Smooth muscle cell (in vitro differentiated cells): ENCODE data around the gene DUSP7. TPM values are rescaled to one million over a fixed set of nuclear protein-coding genes. Genes with fewer than 3 reads are reported as not detected.

ENCODE experiments used
- DNase-seq: peaks from one replicate; lab custom pipeline; 2025; ENCODE audit not compliant: unreplicated experiment; lab: John Stamatoyannopoulos, UW
- H2AFZ ChIP-seq: fragments of 200-600 bp; sonication (generic); 2 replicates; pipeline ENCODE4 v1.6.0; 2016; ENCODE audit warnings: antibody characterized with exemption, low read depth, mild to moderate bottlenecking
- H3F3A ChIP-seq: fragments of 200-600 bp; sonication (generic); 2 replicates; pipeline ENCODE4 v1.6.0; 2017; ENCODE audit warnings: antibody characterized with exemption, low read depth
- H3K27ac ChIP-seq: fragments of 200-600 bp; sonication (generic); 2 replicates; pipeline ENCODE4 v1.5.1; 2016; ENCODE audit warnings: low read depth, mild to moderate bottlenecking
- H3K27me3 ChIP-seq: fragments of 200-600 bp; sonication (generic); 2 replicates; pipeline ENCODE4 v1.6.1; 2016; ENCODE audit warnings: low read depth, mild to moderate bottlenecking
- H3K36me3 ChIP-seq: fragments of 200-600 bp; sonication (generic); 2 replicates; pipeline ENCODE4 v1.5.1; 2016; ENCODE audit warnings: low read depth
- H3K4me1 ChIP-seq: fragments of 200-600 bp; sonication (generic); 2 replicates; pipeline ENCODE4 v1.5.1; 2016; ENCODE audit warnings: low read depth
- H3K4me2 ChIP-seq: fragments of 200-600 bp; sonication (generic); 2 replicates; pipeline ENCODE4 v1.6.0; 2016; ENCODE audit warnings: mild to moderate bottlenecking
- H3K4me3 ChIP-seq: fragments of 200-600 bp; sonication (generic); 2 replicates; pipeline ENCODE4 v1.5.1; 2016; ENCODE audit warnings: mild to moderate bottlenecking
- H3K79me2 ChIP-seq: fragments of 200-600 bp; sonication (generic); 2 replicates; pipeline ENCODE4 v1.6.0; 2016; ENCODE audit warnings: low read depth, mild to moderate bottlenecking
- H3K9ac ChIP-seq: fragments of 200-600 bp; sonication (generic); 2 replicates; pipeline ENCODE4 v1.6.0; 2016; ENCODE audit warnings: low read depth
- H3K9me3 ChIP-seq: fragments of 200-600 bp; sonication (generic); replicated peaks from 2 replicates; pipeline ENCODE4 v1.5.1; 2016; ENCODE audit warnings: low read depth
- H4K20me1 ChIP-seq: fragments of 200-600 bp; sonication (generic); 2 replicates; pipeline ENCODE4 v1.6.0; 2016; ENCODE audit warnings: low read depth
- WGBS: methylation state at CpG from one replicate; pipeline ENCODE4 v1.1.7; 2016; ENCODE audit warnings: low lambda C conversion rate; 5-methylcytosine and 5-hydroxymethylcytosine counted together
- polyA plus RNA-seq: library from polyadenylated mRNA; unstranded; fragments of >200 nt; fragmentation: Nextera tagmentation; extraction: Ambion mirVana; gene quantifications from 2 replicates; pipeline ENCODE4 v1.2.1, GENCODE V29; 2016
- total RNA-seq: library from RNA; depleted of rRNA; stranded (reverse); fragments of >200 nt; gene quantifications from 2 replicates; pipeline ENCODE4 v1.2.3, GENCODE V29; 2014
- TF ChIP-seq, protein P1 (sequence below): fragments of 200-600 bp; sonication (generic); IDR thresholded peaks from 2 replicates; pipeline ENCODE4 v1.5.1; 2017; ENCODE audit warnings: borderline replicate concordance, mild to moderate bottlenecking, antibody characterized with exemption; ENCODE audit not compliant: insufficient read depth, poor library complexity, severe bottlenecking

DUSP7 gene
- total RNA-seq, result 25.0 and 26.8 TPM in 2 replicates
- 12.4 and 13.3 TPM in 2 replicates for polyA plus RNA-seq

GRCh38 chr3:52056521-52056967 is at the start of gene DUSP7:
Gene DUSP7 (minus strand): TSS chr3:52056571. CDS start chr3:52056366, 205 bp downstream.
- under 1% methylated on average over 20 of the region's 51 CpGs for WGBS
- H3F3A ChIP-seq, result peaks cover 11% of the 10 kb centered on the region
- H4K20me1 ChIP-seq, result peaks cover 18% of the 10 kb centered on the region
- peak within 1 kb of the TSS; percentile 93 for H3K27ac ChIP-seq
- peak; percentile 54 for DNase-seq
- peak within 1 kb of the TSS; percentile 97 for H3K4me2 ChIP-seq
- H3K36me3 ChIP-seq, result no peaks in the 10 kb centered on the region
- peak within 1 kb of the TSS; percentile 84 for H3K9ac ChIP-seq
- no peaks in the 10 kb centered on the region for H3K27me3 ChIP-seq
- no peaks in the 10 kb centered on the region for H3K9me3 ChIP-seq
- H3K4me1 ChIP-seq, result peaks cover 28% of the 10 kb centered on the region
- H2AFZ ChIP-seq, result peak within 1 kb of the TSS; percentile 24
- H3K4me3 ChIP-seq, result peak within 1 kb of the TSS; percentile 84
- TF ChIP-seq, protein P1, sequence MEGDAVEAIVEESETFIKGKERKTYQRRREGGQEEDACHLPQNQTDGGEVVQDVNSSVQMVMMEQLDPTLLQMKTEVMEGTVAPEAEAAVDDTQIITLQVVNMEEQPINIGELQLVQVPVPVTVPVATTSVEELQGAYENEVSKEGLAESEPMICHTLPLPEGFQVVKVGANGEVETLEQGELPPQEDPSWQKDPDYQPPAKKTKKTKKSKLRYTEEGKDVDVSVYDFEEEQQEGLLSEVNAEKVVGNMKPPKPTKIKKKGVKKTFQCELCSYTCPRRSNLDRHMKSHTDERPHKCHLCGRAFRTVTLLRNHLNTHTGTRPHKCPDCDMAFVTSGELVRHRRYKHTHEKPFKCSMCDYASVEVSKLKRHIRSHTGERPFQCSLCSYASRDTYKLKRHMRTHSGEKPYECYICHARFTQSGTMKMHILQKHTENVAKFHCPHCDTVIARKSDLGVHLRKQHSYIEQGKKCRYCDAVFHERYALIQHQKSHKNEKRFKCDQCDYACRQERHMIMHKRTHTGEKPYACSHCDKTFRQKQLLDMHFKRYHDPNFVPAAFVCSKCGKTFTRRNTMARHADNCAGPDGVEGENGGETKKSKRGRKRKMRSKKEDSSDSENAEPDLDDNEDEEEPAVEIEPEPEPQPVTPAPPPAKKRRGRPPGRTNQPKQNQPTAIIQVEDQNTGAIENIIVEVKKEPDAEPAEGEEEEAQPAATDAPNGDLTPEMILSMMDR, result no peak
- H3K79me2 ChIP-seq, result peaks cover 44% of the 10 kb centered on the region

DNA sequence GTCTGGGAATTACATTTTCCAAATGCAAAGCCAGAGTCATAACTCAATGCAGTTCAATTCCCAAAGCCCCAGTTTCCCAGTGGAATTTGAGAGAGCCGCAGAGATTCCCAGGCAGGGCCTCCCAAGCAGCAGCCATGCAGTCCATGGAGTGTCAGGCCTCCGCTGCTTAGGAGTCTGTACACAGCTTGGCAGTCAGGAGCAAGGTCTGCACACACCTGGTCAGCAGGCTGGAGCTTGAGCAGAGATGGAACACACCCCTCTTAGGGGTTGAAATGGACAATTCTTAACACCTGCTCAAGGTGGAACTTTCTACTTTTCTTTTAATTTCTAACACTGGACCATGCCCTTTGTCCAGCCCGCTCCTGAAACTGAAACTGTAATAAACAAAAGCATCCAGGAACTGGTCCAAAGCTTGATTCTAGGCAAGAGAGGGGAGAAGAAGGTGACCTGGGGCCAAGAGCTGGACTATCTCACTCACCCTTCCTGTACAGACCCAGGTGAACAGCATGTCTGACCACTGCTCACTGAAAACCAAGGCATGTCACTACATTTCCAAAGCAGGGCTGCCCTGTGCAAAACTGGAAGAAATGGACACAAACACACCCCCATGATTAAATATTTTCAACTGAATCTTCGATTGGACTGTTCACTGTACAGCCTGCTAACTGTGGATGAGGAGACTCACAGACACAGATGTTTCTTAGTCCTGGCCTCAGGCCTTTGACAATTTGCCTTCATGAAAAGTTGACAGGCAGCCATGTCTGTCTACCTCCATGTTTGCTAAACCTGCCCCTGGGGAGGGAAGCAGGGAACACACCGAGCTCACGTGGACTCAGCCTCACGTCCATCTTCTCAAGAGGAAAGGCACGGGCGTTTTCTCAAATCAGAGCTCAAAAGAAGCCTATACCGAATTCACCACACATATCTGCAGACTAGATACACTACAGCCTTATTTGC is 48.6 kb upstream of the DUSP7 start:
- Histone ChIP-seq H3K4me2 (no peak overlapping the region), H3K27me3 (no peaks in the 10 kb centered on the region), H3F3A (peaks cover 3% of the 10 kb centered on the region), H3K36me3 (no peaks in the 10 kb centered on the region), H3K27ac (no peak overlapping the region), H4K20me1 (no peaks in the 10 kb centered on the region), H3K79me2 (no peaks in the 10 kb centered on the region), H3K4me1 (no peaks in the 10 kb centered on the region), H3K9me3 (peaks cover 5% of the 10 kb centered on the region), H3K9ac (no peak overlapping the region), H3K4me3 (no peak overlapping the region), H2AFZ (no peak overlapping the region)
- no peak for DNase-seq
- 96% methylated on average over 10 of the region's 10 CpGs for WGBS
- TF ChIP-seq, protein P1, result no peak

- TF ChIP-seq, protein P1, result no peak
- peaks cover 5% of the 10 kb centered on the region for H3K9me3 ChIP-seq
- H3K27ac ChIP-seq, result no peak overlapping the region
- H3K27me3 ChIP-seq, result no peaks in the 10 kb centered on the region
- H3K79me2 ChIP-seq, result no peaks in the 10 kb centered on the region
- 98% methylated on average over 4 of the region's 4 CpGs for WGBS
- no peaks in the 10 kb centered on the region for H4K20me1 ChIP-seq
- H3K9ac ChIP-seq, result no peak overlapping the region
- no peak overlapping the region for H3K4me2 ChIP-seq
- no peaks in the 10 kb centered on the region for H3K36me3 ChIP-seq
- DNase-seq, result no peak
- H3F3A ChIP-seq, result peaks cover 11% of the 10 kb centered on the region
- H3K4me1 ChIP-seq, result peaks cover 5% of the 10 kb centered on the region
- no peak overlapping the region for H3K4me3 ChIP-seq
- H2AFZ ChIP-seq, result no peak overlapping the region
These were observed 46.6 kb upstream of the DUSP7 start for GRCh38 chr3:52102934-52103333.
